ES-I3 (cell line): ENCODE data around the gene STX3.

Experiments used
- H3K36me3 ChIP-seq: 2 replicates; pipeline ENCODE4 v1.6.1; 2013; ENCODE audit warnings: mild to moderate bottlenecking, low read length, control low read depth, moderate library complexity; ENCODE audit not compliant: insufficient read depth
- H3K4me1 ChIP-seq: 2 replicates; pipeline ENCODE4 v1.6.1; 2013; ENCODE audit warnings: mild to moderate bottlenecking, control low read depth, low read length; ENCODE audit not compliant: insufficient read depth
- H3K9ac ChIP-seq: 2 replicates; pipeline ENCODE4 v1.6.1; 2013; ENCODE audit warnings: low read depth, mild to moderate bottlenecking, low read length, moderate library complexity
- H3K9me3 ChIP-seq: 2 replicates; pipeline ENCODE4 v1.6.1; 2013; ENCODE audit warnings: mild to moderate bottlenecking, low read length, moderate library complexity; ENCODE audit not compliant: control insufficient read depth, insufficient read depth

Gene STX3

DNA sequence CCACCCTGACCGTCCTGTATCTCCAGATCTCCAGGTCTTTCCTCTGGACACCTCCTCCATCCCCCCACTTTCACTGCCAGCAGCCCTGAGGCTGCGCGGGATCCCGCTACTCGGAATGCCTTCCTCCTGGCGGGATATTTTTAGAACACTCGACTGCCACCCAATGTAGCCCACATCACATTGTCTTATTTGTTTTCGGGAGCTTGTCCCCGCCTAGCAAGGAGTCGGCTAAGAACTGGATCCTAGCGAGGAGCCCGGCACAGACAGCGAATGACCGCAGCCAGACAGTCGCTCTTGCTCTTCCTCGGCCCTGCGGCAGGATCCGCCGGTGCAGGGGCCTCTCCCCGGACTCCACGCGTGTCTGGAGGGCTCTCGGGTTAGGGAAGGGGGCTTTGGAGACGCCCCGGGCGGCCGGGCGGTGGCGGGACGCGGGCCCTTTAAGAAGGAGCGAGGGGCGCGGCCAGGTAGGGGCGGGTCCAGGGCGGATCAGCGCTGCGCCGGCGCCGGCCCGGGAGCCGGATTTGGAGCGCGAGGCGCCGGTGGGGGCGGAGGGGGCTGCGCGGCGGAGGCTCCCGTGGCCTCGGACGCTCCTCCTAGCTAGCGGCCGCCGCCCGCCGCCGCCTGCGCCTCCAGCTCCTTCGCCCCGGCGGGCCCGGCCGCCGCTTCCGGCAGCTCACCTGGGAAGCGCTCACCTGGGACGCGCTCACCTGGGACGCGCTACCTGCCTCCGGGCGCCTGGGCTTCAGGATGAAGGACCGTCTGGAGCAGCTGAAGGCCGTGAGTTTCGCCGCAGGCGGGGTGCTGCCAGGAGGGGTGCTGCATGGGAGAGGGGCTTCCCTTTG, at the start of gene STX3:
STX3 (plus strand) TSS at position 518 of the 842 bp plus-strand sequence; CDS start at position 748, 230 bp downstream.
- H3K9ac ChIP-seq = peak within 1 kb of the TSS; percentile 97

DNA sequence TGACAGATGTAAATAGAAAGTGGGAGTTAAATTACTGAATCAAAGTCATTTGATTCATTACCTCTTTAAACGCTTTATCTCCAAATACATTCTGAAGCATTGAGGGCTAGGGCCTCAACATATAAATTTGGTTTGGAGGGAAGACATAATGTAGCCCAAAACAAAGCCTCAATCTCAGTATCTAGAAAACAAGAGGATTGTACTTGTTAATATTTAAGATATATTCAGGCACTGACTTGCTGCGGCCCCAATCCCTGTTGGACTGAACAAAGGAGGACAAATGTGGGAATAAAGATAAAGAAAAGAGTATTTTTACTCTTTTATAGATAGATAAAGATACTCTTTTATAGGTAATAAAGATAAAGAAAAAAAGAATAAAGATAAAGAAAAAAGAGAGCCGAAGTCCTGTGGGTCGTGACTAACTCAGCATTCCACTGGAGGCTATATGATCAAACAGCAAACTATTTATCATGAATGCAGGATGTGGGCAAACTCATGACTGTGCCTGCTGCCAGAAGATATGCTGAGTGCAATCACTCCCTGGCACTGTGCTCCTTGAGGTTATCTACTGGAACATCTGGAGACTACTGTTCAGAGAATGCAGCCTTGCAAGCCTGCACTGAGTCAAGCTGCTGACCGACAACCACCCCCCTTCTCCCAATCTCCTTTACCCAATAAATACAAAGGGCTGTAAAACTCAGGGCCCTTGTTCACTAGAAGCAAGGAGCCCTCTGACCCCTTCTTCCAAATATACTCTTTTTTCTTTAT, 48.5 kb upstream of the STX3 start:
- H3K36me3 ChIP-seq = no peaks in the 10 kb centered on the region
- H3K4me1 ChIP-seq = no peaks in the 10 kb centered on the region
- H3K9me3 ChIP-seq = no peaks in the 10 kb centered on the region; the same call in 1 of the 2 replicates
- no peak overlapping the region for H3K9ac ChIP-seq

More for the DNA sequence above, at the start of gene STX3:
- H3K36me3 ChIP-seq = peaks cover 6% of the 10 kb centered on the region; the same call in 1 of the 2 replicates
- peaks cover 7% of the 10 kb centered on the region for H3K4me1 ChIP-seq
- no peaks in the 10 kb centered on the region for H3K9me3 ChIP-seq

DNA sequence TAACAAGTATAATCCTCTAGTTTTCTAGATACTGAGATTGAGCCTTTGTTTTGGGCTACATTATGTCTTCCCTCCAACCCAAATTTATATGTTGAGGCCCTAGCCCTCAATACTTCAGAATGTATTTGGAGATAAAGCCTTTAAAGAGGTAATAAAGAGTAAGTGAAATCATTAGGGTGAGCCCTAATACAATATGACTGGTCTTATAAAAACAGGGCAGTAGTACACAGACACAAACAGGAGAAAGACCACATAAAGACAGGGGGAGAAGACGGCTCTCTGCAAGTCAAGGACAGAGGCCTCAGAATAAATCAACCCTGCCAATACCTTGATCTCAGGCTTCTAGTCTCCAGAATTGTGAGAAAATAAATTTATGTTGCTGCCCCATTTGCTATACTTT, 47.8 kb upstream of the STX3 start:
- Histone ChIP-seq H3K9me3 (no peaks in the 10 kb centered on the region; the same call in 1 of the 2 replicates), H3K4me1 (no peaks in the 10 kb centered on the region), H3K9ac (no peak overlapping the region), H3K36me3 (no peaks in the 10 kb centered on the region)

DNA sequence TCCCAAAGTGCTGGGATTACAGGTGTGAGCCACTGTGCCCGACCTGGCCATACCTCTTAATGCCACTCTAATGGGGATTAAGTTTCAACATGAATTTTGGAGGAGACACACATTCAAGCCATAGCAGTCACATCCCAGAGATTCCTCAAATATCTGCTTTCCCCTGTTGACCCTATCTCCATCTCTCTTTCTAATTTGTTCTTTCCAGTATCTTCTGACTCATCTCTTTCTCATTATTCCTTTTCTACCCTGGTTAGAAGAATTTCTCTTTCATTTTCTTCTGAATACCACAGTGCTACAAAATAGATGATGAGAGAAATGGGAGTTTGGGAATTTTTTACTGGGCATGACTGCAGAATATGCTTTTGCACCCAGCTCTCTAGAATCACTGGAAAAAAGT, 46.6 kb upstream of the STX3 start:
- Histone ChIP-seq H3K4me1 (no peaks in the 10 kb centered on the region), H3K36me3 (no peaks in the 10 kb centered on the region), H3K9me3 (no peaks in the 10 kb centered on the region; the same call in 1 of the 2 replicates), H3K9ac (no peak overlapping the region)

DNA sequence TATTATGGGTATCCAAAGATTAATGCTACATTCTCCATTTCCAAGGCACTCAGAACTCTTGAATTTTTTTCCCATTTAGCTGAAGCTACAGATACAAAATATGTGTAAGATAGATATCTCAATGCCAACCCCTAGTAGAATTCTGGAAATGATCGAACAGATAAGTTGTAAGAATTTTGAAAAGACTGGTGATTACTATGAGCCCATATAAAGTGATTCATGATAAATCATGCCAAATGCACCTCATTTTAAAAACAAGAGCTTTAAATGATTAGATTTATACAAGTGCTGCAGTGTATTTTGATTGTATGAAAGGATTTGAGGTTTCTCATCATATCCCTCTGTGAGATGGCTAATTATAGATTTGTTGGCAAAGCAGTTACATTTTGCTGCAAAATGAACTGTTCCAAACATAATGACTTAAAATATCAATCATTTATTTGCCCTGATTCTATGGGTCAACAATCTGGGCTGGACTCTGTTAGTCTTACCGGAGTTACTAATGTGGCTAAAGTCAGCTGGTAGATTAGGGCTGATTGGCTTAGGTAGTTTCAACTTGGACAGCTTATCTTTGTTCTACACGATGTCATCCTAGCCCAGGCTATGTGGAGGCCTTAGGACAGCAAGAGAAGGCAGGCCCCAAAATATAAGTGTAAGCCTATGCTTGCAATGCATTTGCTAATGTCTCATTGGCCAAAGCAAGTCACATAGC, 44.9 kb upstream of the STX3 start:
- Histone ChIP-seq H3K9ac (no peak overlapping the region), H3K36me3 (no peaks in the 10 kb centered on the region), H3K4me1 (no peaks in the 10 kb centered on the region), H3K9me3 (no peaks in the 10 kb centered on the region)

DNA sequence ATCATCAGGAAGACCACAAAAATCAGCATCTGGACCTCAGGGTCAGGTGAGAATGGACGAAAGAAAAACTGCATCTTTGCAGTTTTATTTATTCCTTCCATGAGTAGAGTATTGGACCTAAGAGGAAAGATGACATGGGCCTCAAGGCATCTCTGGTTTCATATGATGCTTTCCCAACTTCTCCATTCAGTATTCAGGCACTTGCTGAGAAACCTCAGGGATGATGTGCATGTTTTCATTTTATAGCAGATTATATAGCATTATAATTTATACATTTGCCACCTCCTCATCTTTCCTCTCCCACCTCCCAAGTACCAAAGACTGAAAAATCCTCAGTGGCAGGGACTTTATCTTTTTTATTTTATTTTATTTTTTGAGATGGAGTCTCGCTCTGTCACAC, 41.4 kb upstream of the STX3 start, which contains the start of gene OR10V1:
OR10V1 (minus strand) TSS at position 101 of the 400 bp plus-strand sequence; CDS start at position 101, 0 bp downstream.
- Histone ChIP-seq H3K36me3 (no peaks in the 10 kb centered on the region), H3K4me1 (no peaks in the 10 kb centered on the region), H3K9me3 (no peaks in the 10 kb centered on the region)

DNA sequence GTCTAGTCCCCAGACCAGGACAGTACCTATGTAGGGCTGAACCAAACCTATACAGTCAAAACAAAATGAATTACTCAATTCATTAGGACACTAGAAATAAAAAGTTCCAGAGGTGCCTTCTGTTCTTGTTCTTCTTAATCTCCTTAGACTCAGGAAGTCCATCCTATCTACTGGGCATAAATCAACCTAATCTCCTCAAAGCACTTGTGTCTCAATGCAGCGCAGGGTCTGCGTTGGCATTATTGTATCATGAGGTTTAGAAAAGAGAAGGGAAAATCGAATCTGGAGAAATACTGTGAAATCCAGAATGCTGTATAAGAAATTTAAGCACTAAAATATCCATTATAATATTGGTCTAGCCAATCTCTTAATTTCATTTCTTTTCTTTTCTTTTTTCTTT, 39.1 kb upstream of the STX3 start:
- H3K4me1 ChIP-seq = no peaks in the 10 kb centered on the region

More for the DNA sequence above, 41.4 kb upstream of the STX3 start, which contains the start of gene OR10V1:
- no peak within 1 kb of the TSS for H3K9ac ChIP-seq

DNA sequence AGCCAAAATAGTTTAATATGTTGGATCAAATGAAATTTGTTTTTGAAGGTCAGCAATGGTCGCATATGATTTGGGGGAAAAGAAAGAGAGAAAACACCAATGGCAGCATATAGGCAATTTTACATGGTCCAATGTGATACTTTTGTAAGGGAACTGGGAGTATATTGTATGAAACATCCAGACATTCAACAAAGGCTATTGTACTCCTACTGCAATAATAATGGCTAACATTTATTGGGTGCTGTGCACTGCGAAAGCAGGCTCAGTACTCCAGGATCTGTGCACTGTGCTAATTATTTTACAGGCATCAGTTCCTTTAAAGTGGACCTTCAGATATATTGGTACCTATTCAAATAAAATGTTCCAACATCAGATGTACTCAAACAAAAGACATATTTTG, 35.6 kb upstream of the STX3 start:
- Histone ChIP-seq H3K4me1 (no peaks in the 10 kb centered on the region), H3K36me3 (no peaks in the 10 kb centered on the region), H3K9ac (no peak overlapping the region), H3K9me3 (no peaks in the 10 kb centered on the region)

More for the DNA sequence above, 39.1 kb upstream of the STX3 start:
- Histone ChIP-seq H3K9ac (no peak overlapping the region), H3K36me3 (no peaks in the 10 kb centered on the region), H3K9me3 (no peaks in the 10 kb centered on the region)

DNA sequence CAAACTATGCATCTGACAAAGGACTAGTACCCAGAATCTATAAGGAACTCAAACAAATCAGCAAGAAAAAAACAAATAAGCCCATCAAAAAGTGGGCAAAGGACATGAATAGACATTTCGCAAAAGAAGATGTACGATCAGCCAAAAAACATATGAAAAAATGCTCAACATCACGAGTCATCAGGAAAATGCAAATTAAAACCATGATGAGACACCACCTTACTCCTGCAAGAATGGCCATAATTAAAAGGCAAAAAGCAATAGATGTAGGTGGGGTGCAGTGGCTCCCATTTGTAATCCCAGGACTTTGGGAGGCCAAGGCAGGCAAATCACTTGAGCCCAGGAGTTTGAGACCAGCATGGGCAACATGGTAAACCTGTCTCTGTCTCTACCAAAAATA, 31.1 kb upstream of the STX3 start:
- no peaks in the 10 kb centered on the region for H3K4me1 ChIP-seq
- no peaks in the 10 kb centered on the region for H3K9me3 ChIP-seq
- H3K9ac ChIP-seq = no peak overlapping the region
- no peaks in the 10 kb centered on the region for H3K36me3 ChIP-seq

DNA sequence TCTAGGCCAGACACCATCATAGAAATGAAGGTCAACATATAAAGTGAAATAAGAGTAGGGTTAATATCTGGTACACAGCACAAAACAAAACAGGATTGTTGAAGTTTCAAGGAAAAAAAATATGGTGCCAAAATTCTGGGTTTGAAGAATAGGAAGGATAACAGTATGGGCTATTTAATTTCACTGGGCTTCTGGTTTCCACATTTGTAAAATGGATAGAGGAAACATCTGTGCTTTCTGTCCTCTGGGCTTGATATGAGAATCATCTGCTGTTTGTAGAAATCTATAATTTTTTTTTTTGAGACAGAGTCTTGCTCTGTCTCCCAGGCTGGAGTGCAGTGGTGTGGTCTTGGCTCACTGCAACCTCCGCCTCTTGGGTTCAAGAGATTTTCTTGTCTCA, 27.8 kb upstream of the STX3 start:
- no peak overlapping the region for H3K9ac ChIP-seq
- H3K9me3 ChIP-seq = no peaks in the 10 kb centered on the region
- no peaks in the 10 kb centered on the region for H3K36me3 ChIP-seq
- H3K4me1 ChIP-seq = no peaks in the 10 kb centered on the region

DNA sequence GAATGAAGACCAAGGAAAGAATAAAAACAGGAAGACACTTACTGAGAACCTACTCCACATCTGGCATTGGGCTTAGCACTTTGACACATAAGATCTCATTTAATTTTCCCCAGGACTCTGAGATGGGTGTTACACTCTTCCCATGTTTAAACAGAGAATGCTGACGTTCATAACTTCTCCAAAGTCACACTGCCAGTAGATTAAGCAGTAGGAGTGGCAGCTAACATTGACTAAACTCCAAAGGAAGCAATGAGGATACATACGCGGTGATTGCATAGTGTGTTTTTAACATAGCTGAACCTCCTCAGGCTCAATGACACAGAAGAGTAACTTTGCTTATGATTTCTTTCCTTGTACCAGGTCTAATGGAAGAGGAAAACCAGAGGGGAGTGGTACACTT, 27.0 kb upstream of the STX3 start:
- Histone ChIP-seq H3K4me1 (no peaks in the 10 kb centered on the region), H3K9ac (no peak overlapping the region)

DNA sequence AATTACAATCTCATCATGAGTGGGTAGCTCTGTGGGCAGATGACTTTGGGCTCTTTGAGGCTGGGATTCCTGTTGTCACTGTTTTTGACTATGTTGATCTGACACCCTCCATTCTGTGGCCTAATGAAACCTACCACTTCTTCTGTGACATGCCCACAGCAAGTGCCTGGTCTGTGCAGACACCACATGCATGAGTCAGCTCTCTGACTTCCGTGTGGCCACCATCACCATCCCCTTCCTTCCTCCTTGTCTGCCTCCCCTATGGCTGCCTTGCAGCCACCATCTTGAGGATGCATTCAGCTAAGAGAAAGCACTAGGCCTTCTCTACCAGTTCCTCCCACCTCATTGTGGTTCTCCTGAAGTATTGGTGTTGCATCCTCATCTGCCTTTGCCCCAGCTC, 26.3 kb upstream of the STX3 start:
- Histone ChIP-seq H3K9me3 (no peaks in the 10 kb centered on the region), H3K4me1 (no peaks in the 10 kb centered on the region), H3K36me3 (no peaks in the 10 kb centered on the region), H3K9ac (no peak overlapping the region)

More for the DNA sequence above, 27.0 kb upstream of the STX3 start:
- H3K36me3 ChIP-seq = no peaks in the 10 kb centered on the region
- H3K9me3 ChIP-seq = no peaks in the 10 kb centered on the region

DNA sequence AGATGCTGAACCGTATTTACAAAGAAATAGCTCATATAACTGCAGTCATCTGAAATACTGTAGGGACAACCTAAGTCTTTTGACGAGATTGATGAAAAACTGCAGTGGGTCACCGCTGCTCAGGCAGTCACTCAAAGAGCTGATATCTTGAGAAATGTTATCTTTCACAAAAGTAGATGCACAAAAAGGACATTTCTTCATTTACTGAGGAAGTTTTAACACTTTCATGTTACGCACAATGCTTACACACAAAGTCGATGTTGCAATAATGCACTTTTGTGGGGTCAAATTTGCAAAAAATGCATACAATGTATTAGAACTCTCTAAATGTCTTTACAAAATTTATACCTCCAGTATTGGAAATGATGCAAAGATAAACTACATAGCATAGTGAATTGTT, 25.3 kb upstream of the STX3 start:
- Histone ChIP-seq H3K9me3 (no peaks in the 10 kb centered on the region), H3K9ac (no peak overlapping the region), H3K4me1 (no peaks in the 10 kb centered on the region), H3K36me3 (no peaks in the 10 kb centered on the region)

DNA sequence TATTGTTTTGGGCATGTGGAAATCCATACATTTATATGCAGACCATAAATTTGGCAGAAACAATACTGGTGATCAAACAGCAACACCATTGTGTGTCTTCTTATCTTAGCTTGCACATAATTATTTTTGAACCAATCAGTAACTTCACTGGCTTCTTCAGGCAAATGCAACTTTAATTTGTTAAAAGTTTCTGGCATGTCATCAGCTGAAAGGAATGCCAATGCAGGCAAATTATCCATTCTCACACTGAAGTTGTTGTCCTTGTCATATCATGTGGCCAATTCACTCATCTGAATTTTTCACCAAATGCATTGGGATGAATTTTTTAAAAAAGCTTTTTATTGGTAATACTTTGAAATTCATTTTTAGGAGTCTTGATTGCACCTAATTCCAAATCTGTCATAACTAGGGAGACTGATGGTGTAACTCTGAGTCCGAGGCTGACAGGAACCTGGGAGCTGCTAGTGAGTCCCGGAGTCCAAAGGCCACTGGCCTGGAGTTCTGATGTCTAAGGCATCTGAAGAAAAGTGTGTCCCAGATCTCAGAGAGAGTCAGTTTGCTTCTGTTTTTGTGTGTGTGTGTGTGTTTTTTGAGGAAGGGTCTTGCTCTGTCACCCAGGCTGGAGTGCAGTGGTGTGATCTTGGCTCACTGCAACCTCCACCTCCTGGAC, 24.1 kb upstream of the STX3 start:
- Histone ChIP-seq H3K36me3 (no peaks in the 10 kb centered on the region), H3K4me1 (no peaks in the 10 kb centered on the region), H3K9ac (no peak overlapping the region), H3K9me3 (no peaks in the 10 kb centered on the region)
